ENCODE data around the gene ARFIP2. TPM values are rescaled to one million over a fixed set of nuclear protein-coding genes. Genes with fewer than 3 reads are reported as not detected.

ARFIP2 gene
- total RNA-seq, 1 experiment from 2014 or later, result 66.8 TPM

DNA sequence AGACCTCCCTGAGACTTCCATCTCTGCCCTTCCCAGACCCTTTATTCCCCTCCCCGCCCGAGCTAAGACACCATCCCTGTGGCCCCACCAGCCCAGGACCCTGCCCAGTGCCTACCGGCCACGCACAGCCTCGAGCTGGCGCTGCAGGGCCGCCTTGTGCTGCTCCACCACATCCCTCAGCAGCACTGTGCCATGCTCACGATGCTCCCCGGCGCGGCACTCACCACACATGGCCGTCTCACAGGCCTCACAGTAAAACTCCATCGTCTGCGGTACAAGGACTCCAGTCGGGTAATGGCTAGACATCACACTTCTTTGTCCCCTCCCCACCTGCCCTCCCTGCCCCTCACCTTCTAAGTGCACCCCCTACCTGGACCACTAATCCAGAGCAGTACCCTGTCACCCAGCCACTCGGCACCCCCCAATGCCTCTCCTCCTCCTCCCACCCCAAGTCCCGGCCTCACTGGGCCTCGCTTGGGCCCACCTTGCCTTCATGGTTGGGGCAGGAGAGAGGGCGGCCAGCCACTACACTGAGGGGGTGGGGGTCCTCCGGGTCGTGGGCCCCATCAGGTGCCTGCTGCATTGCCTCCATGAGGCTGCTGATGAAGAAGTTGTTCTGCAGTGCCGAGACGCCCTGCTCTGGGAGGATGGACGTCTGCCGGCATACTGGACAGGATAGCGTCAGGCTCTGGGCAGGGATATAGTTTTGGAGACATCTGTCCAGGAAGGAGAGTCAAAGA lies 23.4 kb downstream of the ARFIP2 start:
- in situ Hi-C loops (cut with HindIII; ENCODE audit: low pct_unique_long_range_greater_than_20kb, low sequenced_read_pairs), result no loop called here
- no peak for DNase-seq (ENCODE audit: low read depth, low spot score)

DNA sequence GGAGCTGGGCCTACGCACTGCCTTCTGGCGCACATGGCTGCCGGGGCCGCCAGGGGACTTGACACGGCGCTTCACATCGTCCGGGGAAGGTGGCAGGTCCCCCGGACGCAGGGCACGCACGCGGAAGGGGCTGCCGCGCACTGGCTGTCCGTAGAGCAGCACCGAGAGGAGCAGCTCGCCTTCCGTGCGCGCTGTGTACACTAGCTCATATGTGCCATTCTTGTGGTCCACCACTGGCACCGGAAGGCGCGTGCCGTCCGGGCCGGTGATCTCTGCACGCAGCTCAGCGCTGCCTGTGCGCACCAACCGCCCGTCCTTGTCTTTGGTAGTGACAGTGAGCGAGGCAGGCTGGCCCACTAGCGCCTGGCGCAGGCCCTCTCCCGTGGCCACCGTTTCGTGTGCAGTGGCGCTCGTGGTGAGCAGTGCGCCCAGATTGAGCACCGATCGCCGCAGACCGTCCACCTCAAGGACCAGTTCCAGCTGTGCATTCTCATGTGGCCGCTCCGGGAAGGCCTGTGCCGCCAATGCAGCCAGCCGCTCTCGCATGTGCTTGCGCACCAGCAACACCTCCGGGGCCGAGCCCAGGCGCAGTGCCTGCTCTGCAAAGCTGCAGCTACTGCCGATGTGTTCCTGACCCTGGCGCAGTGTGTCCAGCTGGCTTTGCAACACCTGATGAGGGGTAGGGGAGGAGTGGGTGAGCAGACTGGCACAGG lies 24.6 kb downstream of the ARFIP2 start:
- no peak for DNase-seq (ENCODE audit: low read depth, low spot score)

DNA sequence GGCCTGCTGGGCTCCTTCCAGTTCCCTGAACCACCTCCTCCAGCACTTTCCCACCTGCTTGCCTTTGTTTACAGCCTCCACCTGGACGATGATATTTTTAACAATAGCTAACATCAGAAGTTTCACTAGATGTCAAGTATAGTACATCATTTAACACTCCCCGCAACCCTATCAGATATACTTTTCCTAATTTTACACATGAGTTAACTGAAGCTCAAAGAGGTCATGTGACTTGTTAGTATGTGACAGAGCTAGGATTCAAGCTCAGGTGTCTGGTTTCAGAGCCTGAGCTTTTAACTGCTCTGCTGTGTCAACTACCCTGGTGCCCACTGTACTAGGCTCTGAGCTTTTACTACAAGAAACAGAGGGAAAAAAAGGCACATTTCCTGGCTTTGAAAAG lies 26.1 kb downstream of the ARFIP2 start:
- no peak for DNase-seq (ENCODE audit: low read depth, low spot score)
- in situ Hi-C loops (cut with HindIII; ENCODE audit: low pct_unique_long_range_greater_than_20kb, low sequenced_read_pairs), result no loop called here

More for the DNA sequence above, 24.6 kb downstream of the ARFIP2 start:
- in situ Hi-C loops (cut with HindIII; ENCODE audit: low pct_unique_long_range_greater_than_20kb, low sequenced_read_pairs), result no loop called here

DNA sequence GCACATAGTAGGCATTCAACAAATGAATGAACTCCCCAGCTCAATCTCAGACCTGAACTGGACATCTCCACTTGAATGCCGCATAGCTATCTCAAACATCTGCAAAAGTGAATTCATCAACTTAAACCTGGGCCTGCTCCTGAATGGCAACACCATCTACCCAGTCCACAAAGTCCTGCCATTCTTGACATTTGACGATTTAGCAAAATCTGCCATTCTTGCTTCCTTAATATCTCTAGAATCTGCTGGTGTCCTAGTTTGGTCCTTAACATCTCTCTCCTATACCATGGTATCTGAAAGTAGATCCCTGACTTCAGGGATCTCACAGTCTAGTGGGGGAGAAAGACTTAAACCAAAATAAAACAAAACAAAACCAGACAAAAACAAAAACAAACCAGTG lies 28.0 kb downstream of the ARFIP2 start:
- in situ Hi-C loops (cut with HindIII; ENCODE audit: low pct_unique_long_range_greater_than_20kb, low sequenced_read_pairs), result no loop called here
- DNase-seq (ENCODE audit: low read depth, low spot score), result no peak

DNA sequence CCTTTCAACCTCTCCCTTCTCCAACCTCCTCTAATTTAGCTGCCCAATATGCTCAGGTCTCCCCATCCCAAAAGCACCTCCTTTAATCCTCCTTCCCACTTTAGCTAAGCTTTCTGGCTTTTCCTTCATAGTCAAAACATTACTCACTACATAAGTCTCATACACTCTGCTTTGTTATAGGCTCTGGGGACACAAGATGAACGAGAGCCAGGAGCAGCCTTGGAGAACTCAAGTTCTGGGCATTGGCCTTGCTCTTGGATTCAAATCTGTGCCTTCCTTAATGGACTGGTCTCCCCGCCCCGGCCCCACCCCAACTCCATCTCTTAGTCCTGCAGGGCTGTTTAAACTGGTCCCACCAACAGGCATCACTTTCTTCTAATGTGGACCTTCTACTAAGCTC lies 28.9 kb downstream of the ARFIP2 start:
- in situ Hi-C loops (cut with HindIII; ENCODE audit: low pct_unique_long_range_greater_than_20kb, low sequenced_read_pairs), result no loop called here
- DNase-seq (ENCODE audit: low read depth, low spot score), result no peak

DNA sequence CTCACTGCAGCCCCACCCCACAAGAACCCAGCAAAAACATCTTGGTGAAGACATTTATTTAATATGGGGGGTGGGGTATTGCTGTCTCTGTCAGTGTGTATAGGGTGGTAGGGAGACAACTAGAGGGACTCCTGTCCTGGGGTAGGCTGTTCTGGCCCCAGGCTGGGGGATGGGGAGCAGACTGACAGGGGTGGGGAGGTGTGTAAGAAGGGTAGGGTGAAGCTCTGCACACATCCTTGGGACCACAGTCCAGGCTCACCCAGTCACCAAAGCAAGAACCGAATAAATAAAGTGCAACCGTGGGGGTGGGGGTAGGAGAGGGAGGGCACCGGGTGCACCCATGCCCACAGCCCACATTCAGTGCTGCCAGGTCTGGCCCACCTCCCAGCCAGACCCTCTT lies 32.6 kb downstream of the ARFIP2 start:
- in situ Hi-C loops (cut with HindIII; ENCODE audit: low pct_unique_long_range_greater_than_20kb, low sequenced_read_pairs), result no loop called here
- DNase-seq (ENCODE audit: low read depth, low spot score), result no peak

DNA sequence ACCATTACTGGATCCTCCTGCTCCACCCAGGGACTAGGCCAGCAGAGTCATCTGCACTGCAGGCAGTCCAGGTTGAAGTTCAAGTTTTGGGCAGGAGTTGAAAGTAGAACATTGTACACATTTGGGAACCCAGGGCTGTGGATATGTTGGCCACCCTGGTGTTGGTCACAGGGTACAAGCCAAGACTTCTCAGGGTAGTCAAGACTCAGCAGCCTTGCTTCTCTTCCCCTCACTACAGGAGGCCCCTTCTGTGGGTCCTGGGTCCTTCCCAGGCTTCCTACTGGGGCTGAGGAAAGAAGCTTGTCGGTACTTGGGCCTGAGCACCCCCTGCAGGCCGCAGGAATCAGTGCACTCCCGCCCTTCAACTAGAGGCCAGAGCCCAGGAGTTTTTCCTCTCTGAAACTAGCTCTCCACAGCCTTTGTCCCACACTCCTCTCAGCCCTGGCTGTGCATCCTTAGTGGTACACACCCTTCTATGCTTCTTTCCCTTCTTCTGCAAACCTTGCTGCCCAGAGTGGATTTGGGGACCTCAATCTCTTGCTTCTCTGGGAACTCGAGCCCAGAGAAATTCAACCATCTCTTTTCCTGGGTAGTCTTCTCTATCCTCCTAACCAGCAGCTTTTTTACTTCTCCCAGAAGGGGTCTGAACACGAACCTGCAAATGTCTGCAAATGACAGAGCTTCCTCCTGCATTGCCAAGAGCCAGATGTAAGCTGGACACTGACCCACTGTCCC lies 37.7 kb downstream of the ARFIP2 start:
- in situ Hi-C loops (cut with HindIII; ENCODE audit: low pct_unique_long_range_greater_than_20kb, low sequenced_read_pairs), result no loop called here
- DNase-seq (ENCODE audit: low read depth, low spot score), result peak; percentile 70

DNA sequence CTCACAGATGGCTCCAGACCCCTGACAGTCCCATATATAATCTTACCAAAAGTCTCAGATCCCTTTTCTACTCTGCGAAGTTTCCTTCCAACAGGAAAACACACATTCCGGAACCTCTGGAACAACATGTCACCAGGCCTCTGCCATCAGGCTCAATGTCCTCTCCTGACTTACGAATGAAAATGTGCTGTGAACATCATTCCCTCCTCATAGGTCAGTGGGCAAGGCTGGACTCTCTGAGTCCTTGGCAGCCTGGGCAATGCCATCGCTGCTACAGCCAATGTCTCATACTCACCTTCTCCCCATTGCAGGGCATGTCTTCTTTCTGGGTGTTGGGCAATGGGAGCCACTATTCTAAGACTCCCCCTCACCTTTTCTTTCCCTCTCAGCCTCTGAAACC lies 38.7 kb downstream of the ARFIP2 start:
- DNase-seq (ENCODE audit: low read depth, low spot score), result no peak
- in situ Hi-C loops (cut with HindIII; ENCODE audit: low pct_unique_long_range_greater_than_20kb, low sequenced_read_pairs), result no loop called here

DNA sequence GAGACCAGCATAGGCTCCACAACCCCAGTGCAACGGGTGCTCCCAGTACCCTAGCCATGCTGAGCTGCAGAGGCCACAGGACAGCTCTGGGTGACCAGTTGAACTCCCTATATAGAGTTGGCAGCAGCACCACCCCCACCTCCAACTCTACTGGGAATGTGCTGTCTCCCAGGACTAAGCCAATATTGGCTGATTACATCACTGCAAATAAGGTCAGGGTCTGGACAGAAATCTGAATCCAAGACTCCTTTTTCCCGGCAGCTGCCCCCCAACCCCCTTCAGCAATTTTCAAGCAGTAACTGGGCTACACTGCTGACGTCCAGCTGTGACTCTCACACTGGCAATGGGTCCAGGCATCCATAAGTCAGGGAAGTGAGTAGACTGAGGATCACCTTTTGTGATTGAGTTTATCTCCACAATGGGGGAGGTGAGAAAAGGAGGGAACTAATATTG lies 40.2 kb downstream of the ARFIP2 start, which contains the start of gene HPX:
Gene HPX (minus strand): TSS at position 82 of the 453 bp plus-strand sequence. CDS start 24 bp downstream, at position 58.
- in situ Hi-C loops (cut with HindIII; ENCODE audit: low pct_unique_long_range_greater_than_20kb, low sequenced_read_pairs), result no loop called here
- DNase-seq (ENCODE audit: low read depth, low spot score), result no peak

DNA sequence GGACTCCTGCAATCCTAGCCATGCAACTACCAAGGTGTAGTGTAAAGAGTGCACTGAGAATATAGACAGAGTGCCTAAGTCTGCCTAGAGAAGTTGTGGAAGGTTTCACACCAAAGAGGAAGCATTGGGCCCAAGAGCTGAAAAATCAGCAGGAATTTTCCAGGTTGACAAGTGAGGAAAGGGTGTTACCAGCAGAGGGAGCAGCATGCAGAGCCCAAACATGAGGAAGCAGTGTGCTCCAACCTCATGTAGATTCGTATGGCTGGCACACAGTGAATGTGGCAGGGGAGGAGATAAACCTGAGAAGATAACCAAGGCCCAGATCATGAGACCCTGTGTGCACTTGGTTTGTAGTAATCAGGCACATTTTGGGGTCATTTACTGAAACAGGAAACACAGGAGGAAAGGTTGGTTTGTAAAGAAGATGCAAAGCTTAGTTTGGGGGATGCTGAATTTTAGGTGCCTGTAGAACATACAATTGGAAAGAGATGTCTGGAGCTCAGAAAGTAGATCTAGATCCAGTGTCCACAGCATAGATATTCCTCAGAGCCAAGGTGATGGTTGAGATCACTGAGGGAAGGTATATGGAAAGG lies 42.1 kb downstream of the ARFIP2 start:
- peak; percentile 85 for DNase-seq (ENCODE audit: low read depth, low spot score)
- in situ Hi-C loops (cut with HindIII; ENCODE audit: low pct_unique_long_range_greater_than_20kb, low sequenced_read_pairs), result no loop called here

DNA sequence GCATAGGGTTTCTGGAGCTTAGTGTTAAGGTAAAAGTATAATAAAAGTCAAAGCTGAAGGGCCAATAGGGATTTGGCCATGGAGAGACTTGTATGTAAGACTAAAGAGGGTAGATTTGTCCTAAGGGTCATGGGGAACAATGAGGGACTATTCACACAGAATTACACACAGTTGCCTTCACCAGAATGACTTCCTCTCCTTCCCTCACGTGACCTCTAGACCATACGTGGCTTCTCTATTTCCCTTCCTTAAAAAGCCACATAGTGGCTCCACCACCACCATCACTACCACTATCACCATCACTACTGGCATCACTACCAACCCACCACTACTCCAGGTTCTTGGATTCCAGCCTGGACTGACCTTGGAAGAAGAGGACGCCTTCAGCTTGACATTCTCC lies 43.1 kb downstream of the ARFIP2 start:
- in situ Hi-C loops (cut with HindIII; ENCODE audit: low pct_unique_long_range_greater_than_20kb, low sequenced_read_pairs), result no loop called here
- DNase-seq (ENCODE audit: low read depth, low spot score), result peak; percentile 70

DNA sequence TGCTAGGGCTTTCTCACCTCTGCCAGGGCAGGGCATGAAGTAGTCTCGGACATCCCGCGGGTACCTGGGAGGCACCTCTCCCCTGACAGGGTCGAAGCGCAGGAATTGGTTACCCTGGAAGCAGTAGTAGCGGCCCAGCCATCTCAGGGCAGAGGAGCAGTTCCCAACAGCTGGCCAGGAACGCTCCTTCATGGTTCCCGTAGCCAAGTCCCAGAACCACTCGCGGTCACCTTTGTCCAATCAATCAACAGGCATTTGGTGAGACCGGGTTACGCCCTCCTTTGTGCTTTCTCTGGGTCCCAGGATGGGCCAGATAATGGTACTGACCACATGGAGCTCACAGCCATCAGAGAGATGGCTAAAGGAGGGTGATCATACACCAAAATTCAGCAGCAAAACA lies 43.7 kb downstream of the ARFIP2 start:
- no peak for DNase-seq (ENCODE audit: low read depth, low spot score)
- in situ Hi-C loops (cut with HindIII; ENCODE audit: low pct_unique_long_range_greater_than_20kb, low sequenced_read_pairs), result no loop called here

DNA sequence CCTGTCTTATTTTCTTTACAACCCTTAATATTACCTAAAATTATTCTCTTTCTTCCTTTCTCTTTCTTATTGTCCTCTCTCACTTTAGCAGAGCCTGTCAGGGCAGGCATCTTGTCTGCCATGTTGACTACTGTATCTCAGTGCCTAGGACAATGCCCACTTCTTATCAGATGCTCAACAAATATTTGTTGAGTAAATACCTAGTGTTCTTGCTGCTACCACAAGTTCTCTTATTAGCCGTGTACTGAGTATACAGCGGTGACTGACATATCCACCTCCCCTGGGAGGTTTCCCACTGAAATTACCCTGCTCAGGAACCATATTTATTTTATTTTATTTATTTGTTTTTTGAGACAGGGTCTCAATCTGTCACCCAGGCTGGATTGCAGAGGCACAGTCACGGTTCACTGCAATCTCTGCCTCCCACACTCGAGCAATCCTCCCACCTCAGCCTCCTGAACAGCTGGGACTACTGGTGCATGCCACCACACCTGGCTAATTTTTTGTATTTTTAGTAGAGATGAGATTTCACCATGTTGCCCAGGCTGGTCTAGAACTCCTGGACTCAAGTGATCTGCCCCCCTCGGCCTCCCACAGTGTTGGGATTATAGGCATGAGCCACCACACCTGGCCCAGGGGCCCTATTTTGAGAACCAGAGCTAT lies 47.0 kb downstream of the ARFIP2 start:
- in situ Hi-C loops (cut with HindIII; ENCODE audit: low pct_unique_long_range_greater_than_20kb, low sequenced_read_pairs), result no loop called here

DNA sequence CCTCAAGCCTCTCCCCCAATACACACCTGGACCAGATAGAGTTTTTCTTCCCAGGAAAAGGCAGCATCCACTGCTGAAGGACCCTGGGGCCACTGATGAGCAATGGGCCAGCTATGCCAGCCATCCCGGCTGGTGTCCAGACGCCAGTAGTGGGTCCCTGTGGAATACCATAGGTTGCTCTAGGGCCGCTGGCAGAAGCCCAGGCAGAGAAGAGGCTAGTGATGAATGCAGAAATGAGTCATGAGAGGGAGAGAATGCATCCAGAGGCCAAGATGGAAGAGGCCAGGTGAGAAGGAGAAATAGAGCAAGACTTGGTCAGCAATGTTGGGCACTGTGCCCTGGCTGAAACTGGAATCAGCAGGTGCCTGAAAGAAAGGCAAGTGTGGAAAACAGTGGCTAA lies 49.3 kb downstream of the ARFIP2 start:
- no peak for DNase-seq (ENCODE audit: low read depth, low spot score)
- in situ Hi-C loops (cut with HindIII; ENCODE audit: low pct_unique_long_range_greater_than_20kb, low sequenced_read_pairs), result no loop called here

More for the DNA sequence above, 47.0 kb downstream of the ARFIP2 start:
- no peak for DNase-seq (ENCODE audit: low read depth, low spot score)

DNA sequence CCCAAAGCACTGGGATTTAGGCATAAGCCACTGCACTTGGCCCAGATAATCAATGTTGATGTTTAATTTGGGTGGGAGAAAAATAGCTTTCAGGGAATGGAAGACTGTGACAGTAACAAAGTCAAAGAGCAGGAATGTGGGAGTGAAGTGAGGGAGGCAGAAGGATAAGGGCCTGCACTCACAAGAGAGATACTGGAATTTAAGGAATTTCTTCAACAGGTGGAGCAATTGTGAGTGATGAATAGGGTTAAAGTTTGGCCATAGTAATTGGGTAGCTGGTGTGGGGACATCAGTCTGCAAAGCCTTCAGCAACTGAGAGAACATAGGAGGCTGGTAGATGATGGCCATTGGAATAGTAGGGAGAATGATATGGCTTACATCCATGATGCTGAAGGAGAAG lies 53.6 kb downstream of the ARFIP2 start:
- in situ Hi-C loops (cut with HindIII; ENCODE audit: low pct_unique_long_range_greater_than_20kb, low sequenced_read_pairs), result no loop called here
- DNase-seq (ENCODE audit: low read depth, low spot score), result no peak

Measured in SK-MEL-5 (cell line).